GM18951 (cell line): ENCODE data around the gene TERB1.

Experiments
- POLR2A ChIP-seq: IDR thresholded peaks from 4 replicates; pipeline ENCODE4 v1.6.1; 2011; ENCODE audit warnings: mild to moderate bottlenecking; ENCODE audit not compliant: insufficient read length, insufficient read depth; ENCODE audit errors: extremely low read depth
- in situ Hi-C: fragments of 300-500 bp; cut with MboI; formaldehyde crosslinking; loops from one replicate; pipeline ENCODE4 v1.12.0; 2022; ENCODE audit warnings: low sequenced_read_pairs, mixed read lengths, inconsistent platforms; ENCODE audit not compliant: unreplicated experiment

Gene TERB1

GRCh38 chr16:66750279-66751052, 50.9 kb downstream of the TERB1 start:
- in situ Hi-C loops = no loop called here
- no peak for TF ChIP-seq POLR2A

- TF ChIP-seq POLR2A = no peak
- in situ Hi-C loops = no loop called here
Observed at GRCh38 chr16:66746682-66747081, 54.7 kb downstream of the TERB1 start.

- in situ Hi-C loops = no loop called here
- TF ChIP-seq POLR2A = no peak
Observed at GRCh38 chr16:66746048-66746447, 55.3 kb downstream of the TERB1 start.

GRCh38 chr16:66741950-66742808, 59.2 kb downstream of the TERB1 start:
- in situ Hi-C loops = no loop called here
- TF ChIP-seq POLR2A = no peak

- no peak for TF ChIP-seq POLR2A
- in situ Hi-C loops = no loop called here
Observed at GRCh38 chr16:66741169-66741900, 60.0 kb downstream of the TERB1 start.

GRCh38 chr16:66740533-66740932, 60.9 kb downstream of the TERB1 start:
- in situ Hi-C loops = no loop called here
- no peak for TF ChIP-seq POLR2A

- TF ChIP-seq POLR2A = no peak
- in situ Hi-C loops = no loop called here
Observed at GRCh38 chr16:66740010-66740409, 61.4 kb downstream of the TERB1 start.

- no peak for TF ChIP-seq POLR2A
- in situ Hi-C loops = no loop called here
Observed at GRCh38 chr16:66735891-66736290, 65.5 kb downstream of the TERB1 start.

GRCh38 chr16:66731101-66731500, 70.3 kb downstream of the TERB1 start:
- in situ Hi-C loops = no loop called here

GRCh38 chr16:66728804-66729203, 72.6 kb downstream of the TERB1 start:
- no peak for TF ChIP-seq POLR2A
- in situ Hi-C loops = no loop called here

More at GRCh38 chr16:66731101-66731500, 70.3 kb downstream of the TERB1 start:
- no peak for TF ChIP-seq POLR2A

- in situ Hi-C loops = no loop called here
- no peak for TF ChIP-seq POLR2A
Observed at GRCh38 chr16:66728117-66728787, 73.1 kb downstream of the TERB1 start.

GRCh38 chr16:66720766-66721165, 80.6 kb downstream of the TERB1 start:
- no peak for TF ChIP-seq POLR2A

GRCh38 chr16:66719246-66719645, 82.1 kb downstream of the TERB1 start:
- in situ Hi-C loops = no loop called here
- TF ChIP-seq POLR2A = no peak

More at GRCh38 chr16:66720766-66721165, 80.6 kb downstream of the TERB1 start:
- in situ Hi-C loops = no loop called here
